HG03064 (cell line): ENCODE measurements around the gene HES5.
"Not testable (repeated sequence)": the region's sequence is repeated elsewhere in the genome, so short reads cannot be mapped to it uniquely, and the experiment has no call there.

ENCODE experiments used
- ATAC-seq: cut with Tn5 transposase; IDR thresholded peaks from one replicate; pipeline ENCODE4 v1.9.1; 2021; ENCODE audit warnings: low read depth; ENCODE audit not compliant: unreplicated experiment

Gene HES5

GRCh38 chr1:2561446-2561845 lies 31.4 kb upstream of the HES5 start:
- no peak for ATAC-seq

GRCh38 chr1:2560299-2561073 lies 30.4 kb upstream of the HES5 start:
- ATAC-seq = no peak

- no peak for ATAC-seq
Measured at GRCh38 chr1:2559509-2560298, 29.6 kb upstream of the HES5 start.

DNA sequence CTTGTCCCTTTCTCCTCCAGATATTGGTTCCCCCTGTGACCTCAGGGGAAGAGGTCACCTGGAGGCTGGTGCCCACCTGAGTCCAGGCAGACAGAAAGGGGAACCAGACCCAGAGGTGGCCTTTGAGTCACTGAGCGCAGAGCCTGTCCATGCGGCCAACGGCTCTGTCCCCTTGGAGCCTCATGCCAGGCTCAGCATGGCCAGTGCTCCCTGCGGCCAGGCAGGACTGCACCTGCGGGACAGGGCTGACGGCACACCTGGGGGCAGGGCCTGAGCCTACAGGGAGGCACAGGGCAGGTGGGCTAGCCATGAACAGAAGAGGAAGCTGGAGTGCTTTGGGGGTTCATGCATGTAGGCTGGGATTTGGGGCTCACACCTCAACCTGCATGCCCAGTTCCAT lies 28.8 kb upstream of the HES5 start:
- ATAC-seq = no peak

- ATAC-seq = no peak
Measured at GRCh38 chr1:2558420-2558819, 28.4 kb upstream of the HES5 start.

DNA sequence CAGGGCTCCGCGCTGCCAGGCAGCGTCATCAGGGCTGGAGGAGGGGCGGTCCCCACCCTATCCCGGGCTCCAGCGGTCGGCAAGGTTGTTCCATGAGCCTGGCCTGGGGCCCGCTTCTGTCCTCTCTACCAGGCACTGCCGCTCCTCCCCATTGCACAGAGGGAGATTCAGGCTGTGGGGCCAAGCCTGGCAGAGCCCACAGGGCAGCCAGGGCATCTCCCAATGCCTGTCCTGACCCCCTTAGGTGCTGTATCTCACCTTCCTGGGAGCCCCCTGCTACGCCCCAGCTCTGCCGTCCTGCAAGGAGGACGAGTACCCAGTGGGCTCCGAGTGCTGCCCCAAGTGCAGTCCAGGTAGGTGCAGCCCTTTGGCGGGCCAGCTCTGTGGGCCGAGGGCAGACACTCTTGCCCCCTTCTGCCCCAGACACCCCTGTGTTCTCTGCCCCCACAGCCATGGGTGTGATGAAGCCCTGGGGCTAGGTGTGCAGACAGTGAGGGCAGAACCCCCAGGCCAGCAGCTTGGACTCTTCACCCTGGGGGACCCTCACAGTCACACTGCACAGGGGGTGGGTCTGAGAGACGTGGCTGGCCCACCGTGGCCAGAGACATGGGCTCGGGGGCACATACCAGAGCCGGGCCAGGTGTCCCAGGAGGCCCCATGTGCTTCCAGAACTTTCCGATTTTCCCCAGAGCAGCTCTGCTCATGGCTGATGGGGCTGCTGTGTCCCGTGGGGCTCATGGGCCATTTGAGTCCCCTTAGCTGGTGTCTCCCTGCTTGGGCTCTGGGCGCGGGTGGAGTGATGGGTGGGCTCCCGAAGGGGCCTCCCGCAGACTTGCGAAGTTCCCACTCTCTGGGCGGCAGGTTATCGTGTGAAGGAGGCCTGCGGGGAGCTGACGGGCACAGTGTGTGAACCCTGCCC lies 27.7 kb upstream of the HES5 start:
- ATAC-seq = no peak

GRCh38 chr1:2556678-2557481 lies 26.8 kb upstream of the HES5 start:
- ATAC-seq = no peak

DNA sequence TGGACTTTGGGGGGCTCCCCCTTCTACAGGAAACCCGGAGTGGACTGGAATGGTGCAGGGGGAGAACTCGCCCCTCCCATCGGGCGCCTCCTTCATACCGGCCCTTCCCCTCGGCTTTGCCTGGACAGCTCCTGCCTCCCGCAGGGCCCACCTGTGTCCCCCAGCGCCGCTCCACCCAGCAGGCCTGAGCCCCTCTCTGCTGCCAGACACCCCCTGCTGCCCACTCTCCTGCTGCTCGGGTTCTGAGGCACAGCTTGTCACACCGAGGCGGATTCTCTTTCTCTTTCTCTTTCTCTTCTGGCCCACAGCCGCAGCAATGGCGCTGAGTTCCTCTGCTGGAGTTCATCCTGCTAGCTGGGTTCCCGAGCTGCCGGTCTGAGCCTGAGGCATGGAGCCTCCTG lies 26.2 kb upstream of the HES5 start, which contains the start of gene TNFRSF14:
Gene TNFRSF14 (plus strand): TSS at position 95 of the 401 bp plus-strand sequence. CDS start 294 bp downstream, at position 389.
- no peak for ATAC-seq

- ATAC-seq = no peak
Measured at GRCh38 chr1:2555634-2556276, 25.7 kb upstream of the HES5 start.

DNA sequence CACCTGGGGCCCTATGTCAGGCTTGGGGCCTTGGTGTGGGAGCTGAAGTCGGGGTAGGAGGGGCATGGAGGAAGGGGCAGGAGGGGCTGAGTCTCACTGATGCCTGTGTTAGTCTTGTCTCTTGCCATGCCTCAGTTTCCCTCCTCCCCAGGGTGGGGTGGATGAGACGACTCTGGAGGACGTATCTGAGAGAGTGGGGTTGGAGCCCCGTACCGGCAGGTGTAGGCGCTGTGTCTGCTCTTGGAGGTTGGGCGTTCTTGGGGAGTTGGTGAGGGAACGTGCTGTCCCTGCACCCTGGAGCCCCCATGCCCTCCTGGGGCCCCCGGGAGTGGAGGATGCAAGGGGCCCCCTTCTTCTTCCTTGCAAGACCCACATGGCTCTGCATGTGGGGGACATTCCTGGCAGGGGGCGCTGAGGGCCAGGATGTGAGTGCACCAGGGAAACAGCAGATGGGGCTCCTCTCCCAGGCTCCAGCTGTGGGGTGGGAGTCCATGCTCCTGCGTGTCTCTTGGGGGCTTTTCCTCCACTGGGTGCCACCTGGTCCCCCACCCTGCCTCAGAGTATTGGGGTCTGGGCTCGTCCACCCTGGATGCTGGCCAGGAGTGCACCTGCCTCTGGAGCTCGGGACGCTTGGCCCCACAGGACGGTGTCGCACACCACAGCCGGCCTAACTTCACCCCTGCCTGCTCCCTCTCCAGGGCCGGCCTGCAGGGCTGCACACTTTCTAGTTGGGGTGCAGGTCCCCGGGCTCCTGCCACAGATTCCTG lies 24.7 kb upstream of the HES5 start:
- ATAC-seq = no peak

GRCh38 chr1:2553871-2554620 lies 24.0 kb upstream of the HES5 start:
- no peak for ATAC-seq

- ATAC-seq = not testable (repeated sequence)
Measured at GRCh38 chr1:2553076-2553475, 23.0 kb upstream of the HES5 start.

DNA sequence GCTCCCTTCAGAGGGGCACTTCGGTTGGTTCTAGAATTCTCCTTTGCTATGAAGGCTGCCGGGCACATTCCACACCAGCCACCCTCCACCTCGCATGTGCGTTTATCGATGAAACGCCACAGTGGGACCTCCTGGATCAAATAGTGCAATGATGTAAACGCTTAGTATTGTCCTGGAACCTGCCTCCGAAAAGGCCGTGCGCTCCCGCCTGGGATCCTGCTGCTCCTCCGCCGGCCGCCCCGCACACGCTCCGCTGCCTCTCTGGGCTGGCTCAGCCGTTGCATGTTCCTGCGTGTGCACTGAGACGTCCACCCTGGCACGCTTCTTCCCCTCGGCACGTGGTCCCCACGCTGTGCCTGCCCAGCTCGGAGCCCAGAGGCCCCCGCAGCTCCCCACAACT lies 22.1 kb upstream of the HES5 start:
- ATAC-seq = no peak

- not testable (repeated sequence) for ATAC-seq
Measured at GRCh38 chr1:2551544-2551943, 21.5 kb upstream of the HES5 start.

DNA sequence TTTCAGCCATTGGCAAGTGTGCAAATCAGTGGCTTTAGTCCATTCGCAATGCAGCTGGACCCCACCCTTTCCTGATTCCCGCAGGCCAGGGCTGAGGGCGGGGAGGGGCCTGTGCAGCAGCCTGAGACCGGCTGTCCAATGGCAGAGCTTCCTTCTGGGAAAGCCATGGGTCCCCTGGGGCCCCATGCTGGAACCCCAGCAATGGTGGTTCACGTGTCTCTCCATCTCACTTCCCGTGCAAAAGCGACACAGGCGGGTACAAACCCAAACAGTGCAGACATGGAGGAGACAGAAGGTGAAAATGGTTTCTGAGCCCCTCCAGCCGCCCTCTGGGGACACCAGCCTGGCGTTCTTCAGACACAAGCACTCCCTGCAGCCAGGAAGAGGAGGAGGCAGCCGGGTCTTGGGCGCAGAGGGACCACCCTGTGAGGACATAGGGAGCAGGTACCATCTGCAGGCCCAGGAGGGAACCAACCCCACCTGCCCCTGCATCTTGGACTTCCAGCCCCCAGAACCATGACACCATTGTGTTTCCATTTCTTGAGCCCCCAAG lies 20.3 kb upstream of the HES5 start:
- not testable (repeated sequence) for ATAC-seq

- ATAC-seq = not testable (repeated sequence)
Measured at GRCh38 chr1:2549367-2550029, 19.4 kb upstream of the HES5 start.

DNA sequence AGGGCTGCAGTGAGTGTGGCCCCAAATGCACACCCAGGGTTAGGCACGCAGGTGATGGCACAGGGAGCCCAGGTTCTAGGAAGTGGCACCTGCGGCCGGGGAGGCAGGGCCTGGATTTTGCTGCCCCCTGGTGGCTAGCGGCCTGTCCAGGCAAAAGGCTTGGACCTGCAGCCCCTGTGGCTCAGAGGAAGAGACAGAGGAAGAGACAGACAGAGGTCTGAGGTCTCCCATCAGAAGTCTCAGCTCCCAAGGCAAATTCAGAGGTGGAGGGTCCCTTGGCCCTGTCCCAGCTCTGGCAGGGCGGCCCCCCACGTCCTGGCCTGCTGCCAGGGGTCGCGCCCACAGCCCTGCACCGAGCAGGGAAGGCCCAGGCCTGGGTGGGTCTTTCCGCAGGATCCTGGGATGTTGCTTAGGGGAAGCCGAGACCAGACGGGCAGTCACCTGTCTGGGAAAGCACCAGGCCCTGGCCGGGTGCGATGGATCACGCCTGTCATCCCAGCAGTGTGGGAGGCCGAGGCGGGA lies 18.1 kb upstream of the HES5 start:
- no peak for ATAC-seq
